ENCODE results near the gene SNRK. TPM values are rescaled to one million over a fixed set of nuclear protein-coding genes. Genes with fewer than 3 reads are reported as not detected.

SNRK gene
- total RNA-seq, 1 donor = 21.2 TPM

- TF ChIP-seq CTCF (IDR thresholded peaks at IDR 0.05; ENCODE audit: insufficient read depth, low read depth, low read length) = no peak
- H3K4me3 ChIP-seq (ENCODE audit: low read depth, low read length) = peak overlapping the region; percentile 90
- peak; percentile 22 for DNase-seq (ENCODE audit: low read depth)
These were observed 3.6 kb downstream of the SNRK start for GRCh38 chr3:43289841-43290470.

GRCh38 chr3:43290956-43291355 lies 4.6 kb downstream of the SNRK start:
- no peak for TF ChIP-seq CTCF (IDR thresholded peaks at IDR 0.05; ENCODE audit: insufficient read depth, low read depth, low read length)
- DNase-seq (ENCODE audit: low read depth) = peak; percentile 20
- H3K4me3 ChIP-seq (ENCODE audit: low read depth, low read length) = no peak overlapping the region

GRCh38 chr3:43291546-43291945 lies 5.2 kb downstream of the SNRK start:
- no peak overlapping the region for H3K4me3 ChIP-seq (ENCODE audit: low read depth, low read length)
- DNase-seq (ENCODE audit: low read depth) = peak; percentile 20
- TF ChIP-seq CTCF (IDR thresholded peaks at IDR 0.05; ENCODE audit: insufficient read depth, low read depth, low read length) = no peak

GRCh38 chr3:43294975-43295374 lies 8.6 kb downstream of the SNRK start:
- no peak overlapping the region for H3K4me3 ChIP-seq (ENCODE audit: low read depth, low read length)
- DNase-seq (ENCODE audit: low read depth) = peak; percentile 43
- no peak for TF ChIP-seq CTCF (IDR thresholded peaks at IDR 0.05; ENCODE audit: insufficient read depth, low read depth, low read length)

GRCh38 chr3:43296565-43296964 lies 10.2 kb downstream of the SNRK start:
- H3K4me3 ChIP-seq (ENCODE audit: low read depth, low read length) = no peak overlapping the region
- TF ChIP-seq CTCF (IDR thresholded peaks at IDR 0.05; ENCODE audit: insufficient read depth, low read depth, low read length) = no peak
- DNase-seq (ENCODE audit: low read depth) = peak; percentile 37

- no peak for DNase-seq (ENCODE audit: low read depth)
- no peak overlapping the region for H3K4me3 ChIP-seq (ENCODE audit: low read depth, low read length)
- TF ChIP-seq CTCF (IDR thresholded peaks at IDR 0.05; ENCODE audit: insufficient read depth, low read depth, low read length) = no peak
These were observed 12.0 kb downstream of the SNRK start for GRCh38 chr3:43298292-43298691.

- no peak for TF ChIP-seq CTCF (IDR thresholded peaks at IDR 0.05; ENCODE audit: insufficient read depth, low read depth, low read length)
- DNase-seq (ENCODE audit: low read depth) = no peak
- no peak overlapping the region for H3K4me3 ChIP-seq (ENCODE audit: low read depth, low read length)
These were observed 12.4 kb downstream of the SNRK start for GRCh38 chr3:43298761-43299160.
